NT2/D1 (cell line): Measurements from ENCODE around the gene GJA5.

Experiments
- DNase-seq: peaks from one replicate; pipeline ENCODE4 v3.0.0-alpha.2; 2011; ENCODE audit warnings: low read depth, low spot score
- H3K27me3 ChIP-seq: 2 replicates; pipeline ENCODE4 v1.6.0; 2011; ENCODE audit warnings: mild to moderate bottlenecking; ENCODE audit not compliant: insufficient read length, insufficient read depth
- H3K36me3 ChIP-seq: 2 replicates; pipeline ENCODE4 v1.6.1; 2011; ENCODE audit warnings: mild to moderate bottlenecking, low read length, mixed read lengths; ENCODE audit not compliant: insufficient read depth, insufficient read length
- H3K4me1 ChIP-seq: 2 replicates; pipeline ENCODE4 v1.5.1; 2011; ENCODE audit not compliant: insufficient read depth, insufficient read length
- H3K4me3 ChIP-seq: 2 replicates; pipeline ENCODE4 v1.5.1; 2011; ENCODE audit warnings: low read depth; ENCODE audit not compliant: insufficient read length
- H3K9ac ChIP-seq: 2 replicates; pipeline ENCODE4 v1.6.0; 2011; ENCODE audit warnings: low read depth; ENCODE audit not compliant: insufficient read length
- H3K9me3 ChIP-seq: 2 replicates; pipeline ENCODE4 v1.5.1; 2011; ENCODE audit warnings: mild to moderate bottlenecking, low read length; ENCODE audit not compliant: insufficient read depth
- SUZ12 ChIP-seq: IDR thresholded peaks from 2 replicates; pipeline ENCODE4 v1.6.1; 2011; ENCODE audit not compliant: insufficient read length, insufficient read depth; ENCODE audit errors: extremely low read depth
- YY1 ChIP-seq: IDR thresholded peaks from 2 replicates; pipeline ENCODE4 v1.6.1; 2011; ENCODE audit not compliant: insufficient read length, insufficient read depth
- ZNF274 ChIP-seq: IDR thresholded peaks from 2 replicates; pipeline ENCODE4 v1.6.1; 2011; ENCODE audit warnings: mild to moderate bottlenecking, low read depth, low read length

GJA5 gene

DNA sequence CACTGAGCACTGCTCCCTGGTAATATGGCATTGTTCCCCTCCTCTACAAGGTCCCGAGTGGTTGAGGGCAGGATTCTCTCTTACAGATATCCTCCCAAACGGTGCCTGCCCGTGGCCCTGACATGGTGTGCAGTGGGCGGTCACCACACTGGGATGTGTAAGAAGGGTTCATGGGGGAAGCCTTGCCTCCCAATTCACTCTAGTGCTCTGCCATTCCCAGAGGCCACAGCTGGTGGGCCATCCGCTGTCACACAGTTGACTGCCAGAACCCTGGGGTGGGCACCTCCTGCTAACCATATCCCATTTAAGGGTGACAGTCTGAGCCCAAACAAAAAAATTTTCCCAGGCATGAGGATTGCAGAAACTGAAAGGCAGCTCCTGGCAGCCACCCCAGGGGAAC lies 9.1 kb downstream of the GJA5 start:
- no peak for DNase-seq
- Histone ChIP-seq H3K4me3 (no peak overlapping the region), H3K4me1 (peaks cover 5% of the 10 kb centered on the region), H3K9ac (no peak overlapping the region), H3K36me3 (no peaks in the 10 kb centered on the region), H3K27me3 (no peaks in the 10 kb centered on the region), H3K9me3 (no peaks in the 10 kb centered on the region)
- no peak for TF ChIP-seq ZNF274
- no peak for TF ChIP-seq SUZ12
- TF ChIP-seq YY1 = no peak

GRCh38 chr1:147750618-147751217 lies 9.7 kb downstream of the GJA5 start:
- H3K36me3 ChIP-seq = no peaks in the 10 kb centered on the region
- no peak for DNase-seq
- no peak overlapping the region for H3K4me3 ChIP-seq
- no peak for TF ChIP-seq SUZ12
- TF ChIP-seq YY1 = no peak
- peaks cover 5% of the 10 kb centered on the region for H3K4me1 ChIP-seq
- no peak overlapping the region for H3K9ac ChIP-seq
- no peaks in the 10 kb centered on the region for H3K27me3 ChIP-seq
- no peaks in the 10 kb centered on the region for H3K9me3 ChIP-seq

- H3K9me3 ChIP-seq = no peaks in the 10 kb centered on the region
- no peak for DNase-seq
- peaks cover 5% of the 10 kb centered on the region for H3K4me1 ChIP-seq
- H3K36me3 ChIP-seq = no peaks in the 10 kb centered on the region
- no peak overlapping the region for H3K9ac ChIP-seq
- H3K4me3 ChIP-seq = no peak overlapping the region
- TF ChIP-seq SUZ12 = no peak
- TF ChIP-seq YY1 = no peak
- no peak for TF ChIP-seq ZNF274
- H3K27me3 ChIP-seq = no peaks in the 10 kb centered on the region
Measured at GRCh38 chr1:147749792-147750191, 10.6 kb downstream of the GJA5 start.

DNA sequence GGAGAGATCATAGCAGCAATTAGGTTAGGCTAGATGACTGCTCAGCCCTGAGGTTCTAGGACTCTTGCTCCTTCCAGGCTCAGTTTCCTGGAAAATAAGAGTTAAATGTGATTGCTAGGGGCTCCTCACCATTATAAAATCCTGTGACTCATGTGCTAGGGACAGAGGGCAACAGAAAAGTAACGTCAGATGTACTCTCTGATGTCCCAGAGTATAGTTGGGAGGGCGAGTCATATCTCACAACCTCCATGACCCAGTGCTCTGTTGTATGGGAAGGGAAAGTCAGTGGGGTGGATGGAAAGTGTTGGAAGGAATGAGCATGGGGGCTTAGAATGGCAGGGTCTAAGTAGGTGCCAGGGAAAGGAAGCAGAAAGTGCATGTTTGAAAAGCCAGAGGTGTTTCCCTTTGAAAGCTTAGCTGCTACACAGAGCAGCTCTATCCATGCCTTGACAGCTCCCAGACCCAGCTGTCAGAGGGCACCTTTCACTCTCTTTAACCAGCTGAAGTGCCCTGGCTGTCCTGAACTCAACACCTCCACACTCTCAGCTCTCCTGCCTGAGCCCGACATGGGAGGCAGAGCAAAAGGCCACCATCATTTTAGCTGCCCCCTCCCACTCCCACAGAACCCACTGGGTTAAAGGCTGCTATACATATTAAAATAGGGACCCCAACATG lies 11.6 kb downstream of the GJA5 start:
- no peak for DNase-seq
- no peaks in the 10 kb centered on the region for H3K9me3 ChIP-seq
- no peak overlapping the region for H3K9ac ChIP-seq
- H3K27me3 ChIP-seq = no peaks in the 10 kb centered on the region
- no peak for TF ChIP-seq YY1
- no peak for TF ChIP-seq ZNF274
- no peak for TF ChIP-seq SUZ12
- H3K4me1 ChIP-seq = peaks cover 5% of the 10 kb centered on the region
- no peak overlapping the region for H3K4me3 ChIP-seq
- no peaks in the 10 kb centered on the region for H3K36me3 ChIP-seq

- no peak for DNase-seq
- TF ChIP-seq SUZ12 (no peak), YY1 (no peak), ZNF274 (no peak)
- no peak overlapping the region for H3K9ac ChIP-seq
- H3K4me1 ChIP-seq = peaks cover 3% of the 10 kb centered on the region
- H3K27me3 ChIP-seq = no peaks in the 10 kb centered on the region
- no peaks in the 10 kb centered on the region for H3K36me3 ChIP-seq
- no peaks in the 10 kb centered on the region for H3K9me3 ChIP-seq
- no peak overlapping the region for H3K4me3 ChIP-seq
Measured at GRCh38 chr1:147747966-147748365, 12.4 kb downstream of the GJA5 start.

DNA sequence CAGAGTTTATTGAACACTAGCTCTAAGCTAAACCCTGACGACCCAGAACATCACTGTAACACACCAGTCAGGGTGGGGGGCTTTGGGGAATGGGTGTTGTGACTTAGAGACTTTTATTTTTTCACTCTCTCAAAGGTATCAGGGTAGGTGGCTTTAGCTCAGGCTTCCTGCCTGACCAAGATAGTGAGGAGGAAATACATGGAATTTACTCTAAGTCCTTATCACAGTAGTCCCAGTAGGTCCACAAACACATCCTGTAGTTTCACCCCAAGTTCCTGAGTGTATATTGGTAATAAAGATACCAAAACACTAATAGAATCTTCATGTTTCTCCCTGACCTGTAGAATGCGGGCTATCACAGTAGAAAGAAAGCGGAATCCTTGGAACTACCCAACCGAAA lies 15.1 kb downstream of the GJA5 start:
- H3K9me3 ChIP-seq = no peaks in the 10 kb centered on the region
- H3K4me3 ChIP-seq = no peak overlapping the region
- no peak for DNase-seq
- H3K9ac ChIP-seq = no peak overlapping the region
- TF ChIP-seq YY1 (no peak), ZNF274 (no peak), SUZ12 (no peak)
- H3K27me3 ChIP-seq = no peaks in the 10 kb centered on the region
- no peaks in the 10 kb centered on the region for H3K4me1 ChIP-seq
- no peaks in the 10 kb centered on the region for H3K36me3 ChIP-seq

DNA sequence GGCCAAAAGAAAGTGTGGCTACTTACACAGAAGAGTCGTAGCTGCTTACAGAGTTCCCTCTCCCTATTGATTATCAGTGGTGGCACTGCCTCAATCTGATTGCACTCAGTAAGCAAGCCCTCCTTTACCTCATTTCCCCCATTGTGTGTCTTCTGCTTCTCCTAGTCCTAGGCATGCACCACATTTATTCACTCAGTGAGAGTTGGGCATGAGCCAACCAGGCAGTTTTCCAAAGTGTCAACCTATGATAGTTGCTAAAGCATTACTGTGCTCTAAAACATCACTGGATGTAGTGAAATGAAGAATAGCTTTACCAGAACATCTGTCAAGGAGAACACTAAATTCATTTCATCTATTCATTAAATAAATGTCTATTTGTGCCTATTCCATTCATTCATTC lies 19.3 kb downstream of the GJA5 start:
- Histone ChIP-seq H3K4me1 (no peaks in the 10 kb centered on the region), H3K4me3 (no peak overlapping the region), H3K9me3 (no peaks in the 10 kb centered on the region), H3K36me3 (no peaks in the 10 kb centered on the region), H3K9ac (no peak overlapping the region), H3K27me3 (no peaks in the 10 kb centered on the region)
- TF ChIP-seq ZNF274 (no peak), SUZ12 (no peak), YY1 (no peak)
- DNase-seq = no peak
